Measurements from ENCODE around the gene ALG3.
A peak's percentile ranks its signal among the peaks of the same experiment; 100 is the strongest.

ALG3 gene

GRCh38 chr3:184235381-184236032, 13.3 kb downstream of the ALG3 start:
- no peak for DNase-seq (ENCODE audit: low read depth, low spot score)

GRCh38 chr3:184234671-184235380, 13.9 kb downstream of the ALG3 start:
- H3K4me1 ChIP-seq (ENCODE audit: control insufficient read depth, insufficient read depth, low read length): no peaks in the 10 kb centered on the region
- H3K27ac ChIP-seq (ENCODE audit: low read length): no peak overlapping the region
- peaks cover 29% of the 10 kb centered on the region for H3K27me3 ChIP-seq (ENCODE audit: control insufficient read depth, insufficient read depth, low read length)
- no CpG with 5 or more reads among the region's 19 CpGs for WGBS (ENCODE audit: insufficient coverage, insufficient read length)
- DNase-seq (ENCODE audit: low read depth, low spot score): no peak
- H3K36me3 ChIP-seq (ENCODE audit: control insufficient read depth, insufficient read depth, low read length): no peaks in the 10 kb centered on the region
- H3K9me3 ChIP-seq (ENCODE audit: control insufficient read depth, insufficient read depth, low read length): no peaks in the 10 kb centered on the region
- no peak overlapping the region for H3K4me3 ChIP-seq (ENCODE audit: low read length)

More at GRCh38 chr3:184235381-184236032, 13.3 kb downstream of the ALG3 start:
- Histone ChIP-seq H3K27me3 (ENCODE audit: control insufficient read depth, insufficient read depth, low read length) (peaks cover 23% of the 10 kb centered on the region), H3K36me3 (ENCODE audit: control insufficient read depth, insufficient read depth, low read length) (no peaks in the 10 kb centered on the region), H3K27ac (ENCODE audit: low read length) (no peak overlapping the region), H3K9me3 (ENCODE audit: control insufficient read depth, insufficient read depth, low read length) (no peaks in the 10 kb centered on the region), H3K4me1 (ENCODE audit: control insufficient read depth, insufficient read depth, low read length) (no peaks in the 10 kb centered on the region), H3K4me3 (ENCODE audit: low read length) (no peak overlapping the region)
- WGBS (ENCODE audit: insufficient coverage, insufficient read length): no CpG with 5 or more reads among the region's 4 CpGs

GRCh38 chr3:184234224-184234623, 14.5 kb downstream of the ALG3 start:
- Histone ChIP-seq H3K27me3 (ENCODE audit: control insufficient read depth, insufficient read depth, low read length) (peaks cover 33% of the 10 kb centered on the region), H3K9me3 (ENCODE audit: control insufficient read depth, insufficient read depth, low read length) (no peaks in the 10 kb centered on the region), H3K4me3 (ENCODE audit: low read length) (no peak overlapping the region), H3K27ac (ENCODE audit: low read length) (no peak overlapping the region), H3K4me1 (ENCODE audit: control insufficient read depth, insufficient read depth, low read length) (no peaks in the 10 kb centered on the region), H3K36me3 (ENCODE audit: control insufficient read depth, insufficient read depth, low read length) (no peaks in the 10 kb centered on the region)
- WGBS (ENCODE audit: insufficient coverage, insufficient read length): no CpG with 5 or more reads among the region's 4 CpGs
- DNase-seq (ENCODE audit: low read depth, low spot score): no peak

- no peaks in the 10 kb centered on the region for H3K36me3 ChIP-seq (ENCODE audit: control insufficient read depth, insufficient read depth, low read length)
- H3K4me3 ChIP-seq (ENCODE audit: low read length): no peak overlapping the region
- peaks cover 41% of the 10 kb centered on the region for H3K27me3 ChIP-seq (ENCODE audit: control insufficient read depth, insufficient read depth, low read length)
- H3K9me3 ChIP-seq (ENCODE audit: control insufficient read depth, insufficient read depth, low read length): no peaks in the 10 kb centered on the region
- no peak overlapping the region for H3K27ac ChIP-seq (ENCODE audit: low read length)
- peaks cover 2% of the 10 kb centered on the region; the same call in 1 of the 2 replicates for H3K4me1 ChIP-seq (ENCODE audit: control insufficient read depth, insufficient read depth, low read length)
- no peak for DNase-seq (ENCODE audit: low read depth, low spot score)
- no CpG with 5 or more reads among the region's 23 CpGs for WGBS (ENCODE audit: insufficient coverage, insufficient read length)
These were observed 15.5 kb downstream of the ALG3 start for GRCh38 chr3:184233127-184233843.

- Histone ChIP-seq H3K27ac (ENCODE audit: low read length) (no peak overlapping the region), H3K4me3 (ENCODE audit: low read length) (no peak overlapping the region), H3K4me1 (ENCODE audit: control insufficient read depth, insufficient read depth, low read length) (peaks cover 2% of the 10 kb centered on the region; the same call in 1 of the 2 replicates), H3K36me3 (ENCODE audit: control insufficient read depth, insufficient read depth, low read length) (no peaks in the 10 kb centered on the region), H3K9me3 (ENCODE audit: control insufficient read depth, insufficient read depth, low read length) (no peaks in the 10 kb centered on the region), H3K27me3 (ENCODE audit: control insufficient read depth, insufficient read depth, low read length) (peaks cover 46% of the 10 kb centered on the region)
- no CpG with 5 or more reads among the region's 3 CpGs for WGBS (ENCODE audit: insufficient coverage, insufficient read length)
- DNase-seq (ENCODE audit: low read depth, low spot score): no peak
These were observed 17.1 kb downstream of the ALG3 start for GRCh38 chr3:184231671-184232070.

GRCh38 chr3:184230603-184231528, 17.9 kb downstream of the ALG3 start:
- Histone ChIP-seq H3K9me3 (ENCODE audit: control insufficient read depth, insufficient read depth, low read length) (no peaks in the 10 kb centered on the region), H3K36me3 (ENCODE audit: control insufficient read depth, insufficient read depth, low read length) (no peaks in the 10 kb centered on the region), H3K4me1 (ENCODE audit: control insufficient read depth, insufficient read depth, low read length) (peaks cover 2% of the 10 kb centered on the region; the same call in 1 of the 2 replicates), H3K27ac (ENCODE audit: low read length) (no peak overlapping the region), H3K27me3 (ENCODE audit: control insufficient read depth, insufficient read depth, low read length) (peaks cover 46% of the 10 kb centered on the region), H3K4me3 (ENCODE audit: low read length) (peak overlapping the region; percentile 34; the same call in 1 of the 2 replicates)
- DNase-seq (ENCODE audit: low read depth, low spot score): no peak
- WGBS (ENCODE audit: insufficient coverage, insufficient read length): no CpG with 5 or more reads among the region's 79 CpGs

- Histone ChIP-seq H3K36me3 (ENCODE audit: control insufficient read depth, insufficient read depth, low read length) (no peaks in the 10 kb centered on the region), H3K4me3 (ENCODE audit: low read length) (peak overlapping the region; percentile 34; the same call in 1 of the 2 replicates), H3K9me3 (ENCODE audit: control insufficient read depth, insufficient read depth, low read length) (no peaks in the 10 kb centered on the region), H3K4me1 (ENCODE audit: control insufficient read depth, insufficient read depth, low read length) (peaks cover 2% of the 10 kb centered on the region; the same call in 1 of the 2 replicates), H3K27ac (ENCODE audit: low read length) (no peak overlapping the region), H3K27me3 (ENCODE audit: control insufficient read depth, insufficient read depth, low read length) (peaks cover 46% of the 10 kb centered on the region)
- no CpG with 5 or more reads among the region's 61 CpGs for WGBS (ENCODE audit: insufficient coverage, insufficient read length)
- DNase-seq (ENCODE audit: low read depth, low spot score): no peak
These were observed 18.6 kb downstream of the ALG3 start for GRCh38 chr3:184230081-184230602.

GRCh38 chr3:184229394-184230080, 19.2 kb downstream of the ALG3 start, which contains the start of gene VWA5B2:
Gene VWA5B2, plus strand, starts transcription at chr3:184229585. Its CDS starts 944 bp downstream, at chr3:184230529.
- peaks cover 2% of the 10 kb centered on the region; the same call in 1 of the 2 replicates for H3K4me1 ChIP-seq (ENCODE audit: control insufficient read depth, insufficient read depth, low read length)
- H3K4me3 ChIP-seq (ENCODE audit: low read length): peak within 1 kb of the TSS; percentile 34; the same call in 1 of the 2 replicates
- no peak within 1 kb of the TSS for H3K27ac ChIP-seq (ENCODE audit: low read length)
- H3K9me3 ChIP-seq (ENCODE audit: control insufficient read depth, insufficient read depth, low read length): no peaks in the 10 kb centered on the region
- DNase-seq (ENCODE audit: low read depth, low spot score): no peak
- H3K36me3 ChIP-seq (ENCODE audit: control insufficient read depth, insufficient read depth, low read length): no peaks in the 10 kb centered on the region
- peaks cover 46% of the 10 kb centered on the region for H3K27me3 ChIP-seq (ENCODE audit: control insufficient read depth, insufficient read depth, low read length)
- WGBS (ENCODE audit: insufficient coverage, insufficient read length): no CpG with 5 or more reads among the region's 66 CpGs
